IPS-15b (cell line): ENCODE measurements around the gene RUNX3.
"Not testable (repeated sequence)": the region's sequence is repeated elsewhere in the genome, so short reads cannot be mapped to it uniquely, and the experiment has no call there.

ENCODE experiments used
- H3K27me3 ChIP-seq: one replicate; pipeline ENCODE4 v1.6.1; 2013; ENCODE audit warnings: low read length; ENCODE audit not compliant: control insufficient read depth, insufficient read depth
- H3K36me3 ChIP-seq: one replicate; pipeline ENCODE4 v1.6.1; 2013; ENCODE audit warnings: low read length; ENCODE audit not compliant: control insufficient read depth, insufficient read depth
- H3K4me1 ChIP-seq: one replicate; pipeline ENCODE4 v1.6.1; 2013; ENCODE audit warnings: mild to moderate bottlenecking, low read length; ENCODE audit not compliant: control insufficient read depth, insufficient read depth
- H3K4me3 ChIP-seq: one replicate; pipeline ENCODE4 v1.5.1; 2013; ENCODE audit warnings: low read depth, low read length
- H3K9ac ChIP-seq: one replicate; pipeline ENCODE4 v1.6.1; 2013; ENCODE audit warnings: low read depth, mild to moderate bottlenecking, low read length
- H3K9me3 ChIP-seq: one replicate; pipeline ENCODE4 v1.6.1; 2013; ENCODE audit warnings: mild to moderate bottlenecking, low read length; ENCODE audit not compliant: control insufficient read depth, insufficient read depth

The RUNX3 gene

DNA sequence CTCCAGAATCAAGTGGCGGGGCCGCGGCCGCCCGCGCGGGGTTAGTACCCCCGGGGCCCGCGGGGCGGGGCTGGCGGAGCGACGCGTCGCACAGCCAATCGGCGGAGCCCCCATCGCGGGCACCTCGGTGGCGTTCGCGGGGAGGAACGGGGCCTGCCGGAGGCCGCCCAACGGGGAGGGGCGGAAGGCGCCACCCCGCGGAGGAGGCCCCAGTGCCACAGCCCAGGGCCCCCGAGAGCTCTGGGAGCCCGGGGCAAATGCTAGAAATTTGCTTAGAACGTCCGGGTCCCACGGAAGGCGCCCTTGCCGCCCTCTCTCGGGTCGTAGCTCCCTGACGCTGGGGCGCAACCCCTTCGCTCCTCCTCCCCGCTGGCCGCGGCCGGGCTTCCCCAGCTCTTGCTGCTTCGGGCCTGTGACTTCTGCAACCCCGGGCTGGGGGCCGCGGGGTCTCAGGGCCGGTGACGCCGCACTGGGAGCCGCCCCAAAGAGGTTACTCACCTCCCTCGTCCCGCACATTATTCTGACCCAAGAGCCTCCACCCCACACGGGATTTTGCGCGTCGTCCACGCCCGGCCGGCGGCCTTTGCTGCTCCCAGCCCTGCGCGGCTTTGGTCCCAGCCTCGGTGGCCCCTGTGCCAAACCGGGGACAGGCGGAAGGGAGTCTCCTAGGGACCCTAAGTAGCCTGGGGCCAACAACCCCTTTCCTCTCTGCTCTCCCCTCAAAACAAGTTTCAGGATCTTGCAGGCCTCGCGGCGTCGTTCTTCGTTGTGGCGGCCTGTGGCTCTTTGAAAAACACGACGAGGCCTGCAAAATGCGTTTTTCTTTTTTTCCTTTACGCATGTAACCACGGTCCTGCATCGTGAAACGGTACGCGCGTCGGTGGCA is at the start of gene RUNX3:
RUNX3 (minus strand) TSS at position 17 of the 886 bp plus-strand sequence. CDS start 408 bp downstream, outside the sequence.
- no peak within 1 kb of the TSS for H3K9ac ChIP-seq
- H3K4me3 ChIP-seq, result peak within 1 kb of the TSS; percentile 59
- no peaks in the 10 kb centered on the region for H3K36me3 ChIP-seq
- H3K9me3 ChIP-seq, result no peaks in the 10 kb centered on the region
- H3K4me1 ChIP-seq, result peaks cover 28% of the 10 kb centered on the region
- peaks cover 90% of the 10 kb centered on the region for H3K27me3 ChIP-seq

DNA sequence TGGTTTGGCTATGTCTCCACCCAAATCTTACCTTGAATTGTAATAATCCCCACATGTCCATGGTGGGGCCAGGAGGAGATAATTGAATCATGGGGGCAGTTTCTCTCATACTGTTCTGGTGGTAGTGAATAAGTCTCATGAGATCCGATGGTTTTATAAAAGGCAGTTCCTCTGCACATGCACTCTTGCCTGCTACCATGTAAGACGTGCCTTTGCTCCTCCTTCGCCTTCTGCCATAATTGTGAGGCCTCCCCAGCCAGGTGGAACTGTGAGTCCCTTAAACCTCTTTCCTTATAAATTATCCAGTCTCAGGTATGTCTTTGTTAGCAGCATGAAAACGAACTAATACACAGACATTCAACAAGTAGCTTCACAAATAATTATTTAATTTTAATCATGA is 49.2 kb upstream of the RUNX3 start:
- H3K4me3 ChIP-seq, H3K4me1 ChIP-seq, H3K36me3 ChIP-seq, H3K9me3 ChIP-seq, H3K27me3 ChIP-seq, H3K9ac ChIP-seq: not testable (repeated sequence)

DNA sequence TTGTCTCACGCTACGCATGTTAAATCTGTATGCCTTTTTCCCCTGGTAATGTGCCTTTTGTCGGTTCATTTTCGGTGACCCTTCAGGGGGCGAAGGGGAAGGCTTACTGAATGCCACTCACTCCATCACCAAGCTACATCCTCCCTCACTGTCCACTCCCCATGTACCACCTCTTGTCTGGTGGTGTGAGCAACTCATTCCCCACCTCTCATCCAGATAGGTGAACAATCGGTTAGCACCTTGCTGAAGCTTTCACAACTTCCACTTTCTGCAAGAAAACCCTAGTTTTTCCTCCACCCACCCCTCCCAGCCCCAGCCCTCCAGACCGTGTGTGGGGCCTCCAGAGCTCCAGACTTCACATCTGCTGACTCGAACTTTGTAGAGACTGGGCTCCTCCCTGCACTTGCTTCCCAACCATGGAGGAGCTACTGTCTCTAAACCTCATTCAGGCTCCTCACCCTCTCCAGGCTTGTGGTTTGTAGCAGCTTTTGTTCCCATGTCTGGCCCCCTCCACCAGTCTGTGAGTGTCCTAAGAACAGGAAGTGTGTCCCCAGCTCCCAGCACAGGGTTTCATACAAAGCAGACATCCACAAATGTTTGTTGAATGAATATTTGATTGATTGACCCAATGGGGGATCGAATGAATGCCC is 48.4 kb upstream of the RUNX3 start:
- H3K4me1 ChIP-seq, result no peaks in the 10 kb centered on the region
- peaks cover 6% of the 10 kb centered on the region for H3K9me3 ChIP-seq
- H3K9ac ChIP-seq, result no peak overlapping the region
- H3K27me3 ChIP-seq, result no peaks in the 10 kb centered on the region
- H3K4me3 ChIP-seq, result no peak overlapping the region
- H3K36me3 ChIP-seq, result no peaks in the 10 kb centered on the region

DNA sequence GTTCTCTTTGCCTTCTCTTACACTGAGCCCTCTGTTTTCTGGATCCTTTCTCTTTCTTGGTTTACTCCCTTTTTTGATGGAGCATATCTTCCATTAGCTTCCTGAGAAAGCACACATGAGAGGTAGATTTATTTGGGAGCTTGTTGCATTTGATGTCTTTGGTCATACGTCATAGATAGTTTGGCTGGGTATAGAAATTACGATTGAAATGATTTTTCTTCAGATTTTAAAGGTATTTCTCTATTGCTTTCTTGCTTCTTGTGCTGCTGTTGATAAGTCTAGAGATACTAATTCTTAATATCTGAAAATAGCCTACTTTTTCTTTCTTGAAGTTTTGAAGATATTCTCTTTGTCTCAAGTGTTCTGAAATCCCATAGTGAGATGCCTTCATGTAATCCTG is 45.3 kb upstream of the RUNX3 start:
- H3K4me1 ChIP-seq, result peaks cover 18% of the 10 kb centered on the region
- no peaks in the 10 kb centered on the region for H3K36me3 ChIP-seq
- no peak overlapping the region for H3K9ac ChIP-seq
- peaks cover 6% of the 10 kb centered on the region for H3K9me3 ChIP-seq
- H3K27me3 ChIP-seq, result no peaks in the 10 kb centered on the region
- H3K4me3 ChIP-seq, result no peak overlapping the region

DNA sequence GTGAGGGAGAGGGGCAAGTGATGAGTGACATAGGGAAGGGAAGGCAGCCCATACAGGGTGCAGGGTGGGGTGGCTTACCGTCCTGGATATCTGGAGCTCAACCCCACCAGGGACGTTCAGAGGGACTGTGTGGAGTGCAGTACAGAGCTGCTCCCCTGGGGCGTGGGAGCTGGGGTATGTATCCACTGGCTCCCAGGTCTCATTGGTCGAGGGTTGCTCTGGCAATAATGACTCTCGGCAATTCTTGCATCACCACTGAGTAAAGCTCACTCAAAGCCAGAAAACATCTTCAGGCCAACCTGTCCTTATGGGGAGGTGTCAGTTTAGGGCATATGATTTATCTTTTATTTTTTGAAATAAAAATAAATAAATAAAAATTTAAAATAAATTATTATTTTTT is 43.2 kb upstream of the RUNX3 start:
- no peak overlapping the region for H3K4me3 ChIP-seq
- no peaks in the 10 kb centered on the region for H3K27me3 ChIP-seq
- peaks cover 22% of the 10 kb centered on the region for H3K4me1 ChIP-seq
- H3K9me3 ChIP-seq, result peaks cover 6% of the 10 kb centered on the region
- H3K9ac ChIP-seq, result no peak overlapping the region
- no peaks in the 10 kb centered on the region for H3K36me3 ChIP-seq

DNA sequence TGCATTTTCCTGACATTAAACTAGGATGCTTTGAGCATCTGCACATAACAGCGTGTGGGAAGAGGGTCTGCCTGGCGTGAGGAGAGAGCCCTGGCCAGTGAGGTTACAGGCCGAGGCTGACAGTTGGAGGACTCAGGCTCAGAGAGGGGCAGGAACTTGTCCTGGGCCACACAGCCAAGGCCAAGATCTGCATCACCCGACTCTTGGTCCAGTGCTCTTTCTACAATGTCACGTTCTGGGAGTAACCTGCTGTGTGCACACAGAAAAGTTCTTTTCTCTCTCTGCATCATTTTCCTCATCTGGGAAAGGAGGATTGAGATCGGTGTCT is 42.8 kb upstream of the RUNX3 start:
- Histone ChIP-seq H3K4me3 (no peak overlapping the region), H3K27me3 (no peaks in the 10 kb centered on the region), H3K36me3 (no peaks in the 10 kb centered on the region), H3K9ac (no peak overlapping the region), H3K9me3 (peaks cover 6% of the 10 kb centered on the region), H3K4me1 (peaks cover 22% of the 10 kb centered on the region)

DNA sequence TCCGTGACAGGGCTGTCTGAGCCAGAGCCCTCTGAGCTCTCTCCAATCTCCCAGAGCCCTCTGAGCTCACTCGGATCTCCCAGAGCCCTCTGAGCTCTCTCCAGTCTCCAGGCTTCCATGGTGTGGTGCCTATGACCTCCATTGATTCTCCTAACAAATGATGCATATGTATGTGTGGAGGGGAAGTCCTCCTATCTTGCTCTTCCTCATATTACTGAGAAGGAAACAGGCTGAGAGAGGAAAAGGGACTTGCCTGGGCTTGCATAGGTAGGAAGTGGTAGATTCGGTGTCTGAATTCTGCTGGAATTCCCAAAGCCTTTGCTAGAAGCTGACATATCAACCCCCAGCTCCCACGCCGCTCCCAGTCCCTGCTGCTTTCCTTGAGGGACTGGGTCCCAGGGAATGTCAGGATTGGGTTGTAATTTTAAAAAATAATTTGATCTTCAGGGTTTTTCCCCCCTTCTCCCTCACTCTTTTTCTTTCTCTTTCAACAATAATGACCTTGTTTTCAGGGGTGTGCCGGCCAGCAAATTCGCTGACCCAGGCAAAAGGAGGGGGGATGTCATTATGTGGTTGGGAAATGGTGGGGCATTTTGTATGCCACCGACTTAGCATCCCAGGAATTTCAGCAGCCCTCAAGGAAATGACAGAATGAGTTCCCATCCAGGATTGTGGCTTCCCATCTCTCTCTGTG is 42.3 kb upstream of the RUNX3 start:
- Histone ChIP-seq H3K4me3 (no peak overlapping the region), H3K27me3 (no peaks in the 10 kb centered on the region), H3K4me1 (peaks cover 22% of the 10 kb centered on the region), H3K36me3 (no peaks in the 10 kb centered on the region), H3K9me3 (peaks cover 6% of the 10 kb centered on the region), H3K9ac (no peak overlapping the region)

DNA sequence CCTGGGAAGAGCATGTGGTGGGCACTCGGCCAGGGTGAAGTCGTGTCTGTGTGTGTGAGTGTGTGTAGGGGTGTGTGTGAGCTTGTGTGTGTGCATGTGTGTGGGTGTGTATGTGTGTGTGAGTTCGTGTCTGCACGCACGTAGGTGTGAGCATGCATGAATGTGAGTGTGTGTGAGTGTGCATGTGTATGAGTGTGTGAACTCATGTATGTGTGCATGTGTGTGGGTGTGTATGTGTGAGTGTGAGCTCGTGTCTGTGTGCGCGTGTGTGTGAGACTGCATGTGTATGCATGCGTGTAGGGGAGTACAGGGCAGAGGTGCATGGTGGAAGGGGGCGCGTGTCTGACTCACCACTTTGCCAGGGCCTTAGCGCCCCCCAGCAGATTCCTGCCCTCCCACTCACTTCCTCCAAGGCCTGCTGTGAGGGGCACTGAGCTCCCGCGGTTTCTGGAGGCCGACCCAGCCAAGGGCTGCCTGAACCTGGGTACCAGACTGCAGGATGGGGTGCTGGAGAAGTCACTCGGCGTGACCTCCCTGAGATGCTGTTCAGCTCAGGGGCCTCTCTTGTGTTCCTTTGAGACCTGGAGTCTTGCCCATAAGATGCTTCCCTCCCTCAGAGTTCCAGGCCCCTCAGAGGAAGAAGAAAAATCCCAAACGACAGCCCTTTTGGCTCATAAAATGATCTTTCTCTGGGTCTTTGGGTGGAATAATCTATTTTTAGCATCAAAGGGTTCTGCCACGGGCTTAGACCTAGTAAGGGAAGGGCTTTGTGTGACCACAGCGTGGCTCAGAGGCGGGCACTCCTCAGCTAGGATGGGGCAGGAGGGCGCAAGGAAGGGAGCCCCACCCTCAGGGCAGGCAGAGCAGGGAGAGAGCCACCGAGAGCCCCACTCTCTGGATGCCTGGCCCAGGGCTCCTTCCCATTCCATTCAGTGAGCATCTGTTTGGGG is 41.1 kb upstream of the RUNX3 start:
- Histone ChIP-seq H3K36me3 (no peaks in the 10 kb centered on the region), H3K27me3 (no peaks in the 10 kb centered on the region), H3K4me1 (peaks cover 22% of the 10 kb centered on the region), H3K9me3 (peaks cover 6% of the 10 kb centered on the region), H3K4me3 (no peak overlapping the region), H3K9ac (no peak overlapping the region)

DNA sequence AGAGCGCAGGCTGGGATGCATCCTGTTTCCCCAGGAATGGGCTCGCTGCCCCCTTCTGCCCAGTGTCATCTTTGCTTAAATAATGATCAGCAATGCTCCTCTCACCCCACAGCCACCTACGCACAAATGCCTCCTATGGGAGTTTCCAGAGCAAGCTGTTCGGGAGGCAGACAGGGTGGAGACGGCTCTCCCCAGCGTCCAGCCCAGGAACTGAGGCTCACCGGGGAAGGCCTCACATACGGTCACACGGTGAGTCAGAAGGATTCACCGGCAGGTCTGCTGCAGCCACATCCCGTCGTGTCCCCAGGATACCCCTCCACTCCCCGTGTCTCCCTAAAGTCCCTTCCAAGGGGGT is 40.3 kb upstream of the RUNX3 start:
- H3K9ac ChIP-seq, result no peak overlapping the region
- no peak overlapping the region for H3K4me3 ChIP-seq
- H3K4me1 ChIP-seq, result peaks cover 22% of the 10 kb centered on the region
- no peaks in the 10 kb centered on the region for H3K27me3 ChIP-seq
- no peaks in the 10 kb centered on the region for H3K36me3 ChIP-seq
- H3K9me3 ChIP-seq, result peaks cover 4% of the 10 kb centered on the region

DNA sequence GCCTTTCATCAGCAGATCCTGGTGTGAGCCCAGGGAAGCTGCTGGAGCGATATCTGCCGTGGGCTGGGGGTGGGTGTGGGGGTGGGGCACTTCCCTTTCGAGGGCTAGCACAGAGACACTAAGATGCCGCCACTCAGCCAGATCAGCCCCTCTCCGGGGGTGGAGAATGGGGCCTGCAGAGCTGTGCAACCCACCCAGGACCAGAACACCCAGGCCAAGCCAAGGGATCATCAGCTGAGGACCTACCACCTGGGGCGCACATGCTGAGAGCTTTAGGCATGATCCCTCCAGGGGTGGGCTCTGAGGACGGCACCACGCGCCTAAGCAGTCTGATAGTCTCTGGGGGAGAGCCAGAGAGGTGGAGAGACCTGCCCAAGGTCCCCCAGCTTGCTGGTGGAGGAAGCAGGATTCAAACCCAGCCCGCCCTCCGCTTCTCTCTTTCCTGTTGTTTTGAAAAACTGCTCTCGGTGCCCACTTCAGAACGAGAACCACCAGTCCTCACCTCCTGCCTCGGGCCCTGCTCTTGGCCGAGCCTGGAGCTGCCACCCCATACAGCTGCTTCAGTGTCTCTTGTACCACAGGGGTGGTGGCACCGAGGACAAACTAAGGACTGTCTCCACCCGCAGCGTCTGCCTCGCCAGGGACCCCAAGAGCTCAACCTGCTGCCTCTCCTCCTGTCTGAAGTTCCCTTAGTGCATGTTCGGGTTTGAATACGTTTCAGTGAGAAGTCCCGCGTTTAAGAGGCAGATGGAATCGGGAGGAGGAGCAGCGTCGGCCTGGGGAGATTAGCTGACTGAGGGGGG is 39.7 kb upstream of the RUNX3 start:
- H3K9me3 ChIP-seq, result no peaks in the 10 kb centered on the region
- H3K36me3 ChIP-seq, result no peaks in the 10 kb centered on the region
- no peaks in the 10 kb centered on the region for H3K27me3 ChIP-seq
- peaks cover 22% of the 10 kb centered on the region for H3K4me1 ChIP-seq
- H3K4me3 ChIP-seq, result no peak overlapping the region
- H3K9ac ChIP-seq, result no peak overlapping the region
